Stimulated activated CD8-positive, alpha-beta memory T cell treated with anti-CD3 and anti-CD28 coated beads, Interleukin-12 subunit alpha, Interleukin-12 subunit beta, amount 100 ng/mL, for 1 hour (primary cell): ENCODE data around the gene TMC3.
"Not testable (repeated sequence)": the region's sequence is repeated elsewhere in the genome, so short reads cannot be mapped to it uniquely, and the experiment has no call there.

Source experiments
- DNase-seq: peaks from one replicate; pipeline ENCODE4 v3.0.0-alpha.2; 2020; ENCODE audit warnings: low read depth

The TMC3 gene

GRCh38 chr15:81346611-81347010 is 27.4 kb downstream of the TMC3 start:
- no peak for DNase-seq

GRCh38 chr15:81343371-81343770 is 30.6 kb downstream of the TMC3 start:
- no peak for DNase-seq

- DNase-seq = no peak
Measured at GRCh38 chr15:81341351-81341750, 32.7 kb downstream of the TMC3 start.

GRCh38 chr15:81339851-81340250 is 34.2 kb downstream of the TMC3 start:
- DNase-seq = no peak

GRCh38 chr15:81339321-81339720 is 34.7 kb downstream of the TMC3 start:
- no peak for DNase-seq

GRCh38 chr15:81338170-81339007 is 35.6 kb downstream of the TMC3 start:
- no peak for DNase-seq

- DNase-seq = no peak
Measured at GRCh38 chr15:81337713-81338157, 36.3 kb downstream of the TMC3 start.

GRCh38 chr15:81337241-81337640 is 36.8 kb downstream of the TMC3 start:
- DNase-seq = no peak

- DNase-seq = peak; percentile 19
Measured at GRCh38 chr15:81336568-81336967, 37.4 kb downstream of the TMC3 start.

- no peak for DNase-seq
Measured at GRCh38 chr15:81335631-81336030, 38.4 kb downstream of the TMC3 start.

- no peak for DNase-seq
Measured at GRCh38 chr15:81334768-81335435, 39.1 kb downstream of the TMC3 start.

- DNase-seq = no peak
Measured at GRCh38 chr15:81333363-81333762, 40.6 kb downstream of the TMC3 start.

GRCh38 chr15:81332326-81332725 is 41.7 kb downstream of the TMC3 start:
- DNase-seq = no peak

GRCh38 chr15:81331600-81331999 is 42.4 kb downstream of the TMC3 start:
- no peak for DNase-seq

GRCh38 chr15:81331141-81331540 is 42.9 kb downstream of the TMC3 start:
- DNase-seq = not testable (repeated sequence)

- DNase-seq = no peak
Measured at GRCh38 chr15:81330366-81331090, 43.5 kb downstream of the TMC3 start.

GRCh38 chr15:81329446-81329845 is 44.6 kb downstream of the TMC3 start:
- no peak for DNase-seq

GRCh38 chr15:81327516-81327915 is 46.5 kb downstream of the TMC3 start:
- no peak for DNase-seq

- DNase-seq = no peak
Measured at GRCh38 chr15:81326466-81327212, 47.4 kb downstream of the TMC3 start.

GRCh38 chr15:81323944-81324881 is 49.8 kb downstream of the TMC3 start, which contains the start of gene STARD5:
Gene STARD5, minus strand, starts transcription at chr15:81324141. Its CDS starts 42 bp downstream, at chr15:81324099.
- peak; percentile 92 for DNase-seq

- DNase-seq = no peak
Measured at GRCh38 chr15:81323559-81323943, 50.5 kb downstream of the TMC3 start.
